KMS-11 (cell line): ENCODE data around the gene SLC49A3.
"Not testable (repeated sequence)": the region's sequence is repeated elsewhere in the genome, so short reads cannot be mapped to it uniquely, and the experiment has no call there.

ENCODE experiments used
- H2AFZ ChIP-seq: fragments of 200-600 bp; sonication (generic); 2 replicates; pipeline ENCODE4 v1.6.1; 2016; ENCODE audit warnings: antibody characterized with exemption, mixed run types, low read depth
- H3K27ac ChIP-seq: fragments of 200-600 bp; sonication (generic); 2 replicates; pipeline ENCODE4 v1.6.1; 2016; ENCODE audit warnings: mild to moderate bottlenecking, mixed run types
- H3K27me3 ChIP-seq: fragments of 200-600 bp; sonication (generic); 2 replicates; pipeline ENCODE4 v1.6.1; 2017; ENCODE audit warnings: mild to moderate bottlenecking, low read depth, mixed run types, moderate library complexity; ENCODE audit not compliant: insufficient read depth
- H3K36me3 ChIP-seq: fragments of 200-600 bp; sonication (generic); 2 replicates; pipeline ENCODE4 v1.6.1; 2017; ENCODE audit warnings: mild to moderate bottlenecking, mixed run types; ENCODE audit not compliant: insufficient read depth
- H3K4me1 ChIP-seq: fragments of 200-600 bp; sonication (generic); 2 replicates; pipeline ENCODE4 v1.6.1; 2016; ENCODE audit warnings: mild to moderate bottlenecking, low read depth, mixed run types; ENCODE audit not compliant: poor library complexity, severe bottlenecking
- H3K4me2 ChIP-seq: fragments of 200-600 bp; sonication (generic); 2 replicates; pipeline ENCODE4 v1.7.0; 2016; ENCODE audit warnings: mild to moderate bottlenecking, mixed run types
- H3K4me3 ChIP-seq: fragments of 200-600 bp; sonication (generic); IDR thresholded peaks from 2 replicates; pipeline ENCODE4 v1.6.1; 2017; ENCODE audit warnings: low read depth, low read length, mixed read lengths; ENCODE audit not compliant: insufficient read depth
- H3K79me2 ChIP-seq: fragments of 200-600 bp; sonication (generic); 2 replicates; pipeline ENCODE4 v1.6.1; 2016; ENCODE audit warnings: low read depth, mixed run types; ENCODE audit not compliant: insufficient read depth
- H3K9ac ChIP-seq: fragments of 200-600 bp; sonication (generic); 2 replicates; pipeline ENCODE4 v1.6.1; 2016; ENCODE audit warnings: mild to moderate bottlenecking, mixed run types
- H4K20me1 ChIP-seq: fragments of 200-600 bp; sonication (generic); 2 replicates; pipeline ENCODE4 v1.6.1; 2016; ENCODE audit warnings: mild to moderate bottlenecking, mixed run types; ENCODE audit not compliant: insufficient read depth
- CTCF ChIP-seq: fragments of 200-600 bp; sonication (generic); conservative IDR thresholded peaks from 2 replicates; pipeline ENCODE4 v1.6.1; 2017; ENCODE audit warnings: low read depth, mild to moderate bottlenecking, antibody characterized with exemption, low read length, moderate library complexity, mixed read lengths

SLC49A3 gene

DNA sequence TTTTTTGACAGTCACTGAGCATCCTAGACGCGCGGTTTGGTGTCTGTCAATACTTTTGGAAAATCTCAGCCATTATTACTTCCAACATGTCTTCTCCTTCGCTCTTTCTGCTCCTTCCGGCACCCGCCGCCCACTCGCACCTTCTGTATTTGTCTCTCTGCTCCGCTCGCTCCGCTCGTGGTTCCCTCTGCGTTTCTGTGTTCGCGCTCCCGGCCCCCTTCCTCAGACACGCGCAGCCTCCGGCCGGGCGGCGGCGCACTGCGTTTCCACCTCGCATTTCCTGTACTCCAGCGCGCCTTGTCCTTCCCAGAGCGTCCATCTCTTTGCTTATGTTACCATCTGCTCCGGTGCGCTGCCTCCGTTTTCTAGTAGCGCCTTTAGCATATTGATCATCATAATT lies 42.5 kb downstream of the SLC49A3 start:
- Histone ChIP-seq H3K79me2 (no peaks in the 10 kb centered on the region), H3K36me3 (no peaks in the 10 kb centered on the region), H3K27ac (no peak overlapping the region), H4K20me1 (no peaks in the 10 kb centered on the region), H3K27me3 (no peaks in the 10 kb centered on the region), H3K4me1 (no peaks in the 10 kb centered on the region), H2AFZ (no peak overlapping the region), H3K9ac (no peak overlapping the region), H3K4me3 (no peak overlapping the region), H3K4me2 (no peak overlapping the region)
- TF ChIP-seq CTCF = no peak

- H3K27me3 ChIP-seq, H3K9ac ChIP-seq, H4K20me1 ChIP-seq, H3K27ac ChIP-seq, H3K4me3 ChIP-seq, H3K36me3 ChIP-seq, H2AFZ ChIP-seq, H3K79me2 ChIP-seq, H3K4me1 ChIP-seq, H3K4me2 ChIP-seq: not testable (repeated sequence)
Measured at GRCh38 chr4:642366-642765, 46.6 kb downstream of the SLC49A3 start.

- Histone ChIP-seq H3K4me2 (no peak overlapping the region), H3K27me3 (no peaks in the 10 kb centered on the region), H3K4me1 (no peaks in the 10 kb centered on the region), H3K27ac (no peak overlapping the region), H3K4me3 (no peak overlapping the region), H3K36me3 (no peaks in the 10 kb centered on the region), H3K79me2 (no peaks in the 10 kb centered on the region), H4K20me1 (no peaks in the 10 kb centered on the region), H2AFZ (no peak overlapping the region), H3K9ac (no peak overlapping the region)
- no peak for TF ChIP-seq CTCF
Measured at GRCh38 chr4:637536-638280, 51.2 kb downstream of the SLC49A3 start.

- H3K4me3 ChIP-seq = no peak overlapping the region
- no peak overlapping the region for H2AFZ ChIP-seq
- no peak for TF ChIP-seq CTCF
- H4K20me1 ChIP-seq = no peaks in the 10 kb centered on the region
- H3K79me2 ChIP-seq = no peaks in the 10 kb centered on the region
- no peak overlapping the region for H3K27ac ChIP-seq
- H3K4me1 ChIP-seq = no peaks in the 10 kb centered on the region
- no peak overlapping the region for H3K4me2 ChIP-seq
- H3K36me3 ChIP-seq = no peaks in the 10 kb centered on the region
- no peaks in the 10 kb centered on the region for H3K27me3 ChIP-seq
- no peak overlapping the region for H3K9ac ChIP-seq
Measured at GRCh38 chr4:636628-637159, 52.3 kb downstream of the SLC49A3 start.
